Stimulated activated CD4-positive, alpha-beta T cell treated with anti-CD3 and anti-CD28 coated beads, Interleukin-2, amount 100 ng/mL, for 4 hours (primary cell): ENCODE measurements around the gene GRIFIN.

Source experiments
- DNase-seq: peaks from one replicate; pipeline ENCODE4 v3.0.0-alpha.2; 2020; ENCODE audit warnings: low read depth

GRIFIN gene

DNA sequence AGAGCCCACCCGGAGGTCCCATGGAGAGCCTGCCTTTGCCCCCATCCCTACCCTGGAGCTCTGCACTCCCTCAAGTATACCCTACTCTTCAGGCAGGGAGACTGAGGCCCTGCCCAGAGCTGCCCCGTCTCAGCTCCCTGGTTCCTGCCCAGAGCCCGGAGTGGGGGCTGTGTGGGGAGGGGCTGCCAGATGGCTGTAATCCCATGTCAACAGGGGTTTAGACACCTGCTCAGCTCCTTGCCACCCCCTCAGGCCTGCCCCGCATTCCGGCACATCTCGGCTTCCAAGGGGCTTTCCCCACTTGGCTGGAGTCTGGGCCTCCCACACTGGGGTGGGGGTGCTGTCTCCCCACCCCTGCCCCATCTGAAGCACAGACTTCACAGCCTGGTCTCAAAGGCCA, 22.5 kb upstream of the GRIFIN start:
- DNase-seq = no peak

GRCh38 chr7:2497500-2498336, 21.5 kb upstream of the GRIFIN start:
- DNase-seq = no peak

- no peak for DNase-seq
Observed at GRCh38 chr7:2497065-2497464, 20.9 kb upstream of the GRIFIN start.

GRCh38 chr7:2496375-2496774, 20.2 kb upstream of the GRIFIN start:
- DNase-seq = no peak

- no peak for DNase-seq
Observed at GRCh38 chr7:2495418-2496299, 19.5 kb upstream of the GRIFIN start.

- DNase-seq = no peak
Observed at GRCh38 chr7:2494191-2495130, 18.3 kb upstream of the GRIFIN start.

DNA sequence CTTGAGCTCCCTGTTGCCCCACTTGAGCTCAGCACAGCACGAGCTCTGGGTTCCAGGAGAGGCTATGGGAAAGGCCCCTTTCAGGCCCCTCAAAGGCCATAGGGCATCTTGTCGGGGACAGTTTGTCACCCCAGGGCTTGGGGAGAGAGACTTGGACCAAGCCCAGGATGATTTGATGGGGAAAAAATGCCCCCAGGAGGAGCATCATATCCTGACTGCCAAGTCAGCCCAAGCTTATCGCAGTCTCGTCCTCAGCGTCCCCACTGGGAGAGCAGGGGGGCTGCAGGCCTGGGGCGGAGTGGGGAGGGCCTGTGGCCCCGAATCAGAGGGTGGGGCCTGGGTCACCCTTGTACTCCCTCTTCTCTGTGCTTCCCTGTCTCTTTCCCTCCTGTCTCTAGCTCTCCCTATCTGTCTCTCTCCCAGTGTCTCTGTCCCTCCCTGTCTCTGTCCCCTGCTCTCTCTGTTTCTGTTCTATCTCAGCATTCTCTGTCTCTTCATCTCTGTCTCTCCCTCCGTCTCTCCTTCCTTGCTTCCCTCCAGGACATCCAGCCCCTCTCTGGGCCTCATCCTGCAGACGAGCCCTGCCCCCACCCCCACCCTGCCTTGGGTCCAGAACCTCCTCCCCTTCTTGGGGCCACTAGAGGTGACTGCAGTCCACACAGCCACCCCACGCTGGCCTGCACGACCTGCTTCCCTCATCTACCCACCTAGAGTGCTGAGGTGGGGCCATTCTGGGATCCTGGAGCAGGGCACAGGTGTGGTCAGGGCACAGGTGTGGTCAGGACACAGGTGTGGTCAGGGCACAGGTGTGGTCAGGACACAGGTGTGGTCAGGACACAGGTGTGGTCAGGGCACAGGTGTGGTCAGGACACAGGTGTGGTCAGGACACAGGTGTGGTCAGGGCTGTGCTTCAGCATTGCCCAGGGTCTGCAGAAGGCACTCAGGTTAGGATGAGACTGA, 17.3 kb upstream of the GRIFIN start:
- no peak for DNase-seq

DNA sequence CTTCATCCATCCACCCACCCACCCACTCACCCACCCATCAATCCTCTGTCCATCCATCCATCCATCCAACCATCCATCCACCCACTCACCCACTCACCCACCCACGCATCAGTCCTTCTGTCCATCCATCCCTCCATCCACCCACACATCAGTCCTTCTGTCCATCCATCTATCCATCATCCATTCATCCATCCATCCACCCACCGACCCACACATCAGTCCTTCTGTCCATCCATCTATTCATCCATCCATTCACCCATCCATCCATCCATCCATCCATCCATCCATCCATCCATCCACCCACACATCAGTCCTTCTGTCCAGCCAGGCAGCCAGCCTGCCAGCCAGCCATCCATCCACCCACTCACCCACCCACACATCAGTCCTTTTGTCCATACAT, 15.8 kb upstream of the GRIFIN start:
- DNase-seq = no peak

DNA sequence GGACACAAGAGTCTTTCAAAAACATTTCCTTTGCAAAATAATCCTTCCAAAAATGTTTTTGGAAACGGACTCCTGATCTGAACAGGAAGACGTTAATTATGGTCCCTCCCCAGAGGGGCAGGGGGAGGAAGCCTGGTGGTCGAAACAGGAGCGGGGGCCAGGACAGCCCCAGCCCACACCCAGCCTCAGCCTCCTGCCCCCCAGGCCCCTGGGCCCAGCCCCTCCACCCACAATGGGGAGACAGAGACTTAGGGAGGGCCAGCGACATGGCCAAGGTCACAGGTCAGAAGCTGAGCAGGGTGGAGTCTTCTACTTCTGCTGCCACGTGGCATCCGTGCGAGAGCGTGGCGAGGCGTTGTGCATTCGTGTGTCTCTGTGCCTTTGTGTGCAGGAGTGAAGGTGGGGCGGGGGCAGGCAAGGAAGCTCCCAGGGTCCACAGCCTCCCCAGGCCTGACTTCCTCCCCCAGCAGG, 14.0 kb upstream of the GRIFIN start:
- DNase-seq = no peak

DNA sequence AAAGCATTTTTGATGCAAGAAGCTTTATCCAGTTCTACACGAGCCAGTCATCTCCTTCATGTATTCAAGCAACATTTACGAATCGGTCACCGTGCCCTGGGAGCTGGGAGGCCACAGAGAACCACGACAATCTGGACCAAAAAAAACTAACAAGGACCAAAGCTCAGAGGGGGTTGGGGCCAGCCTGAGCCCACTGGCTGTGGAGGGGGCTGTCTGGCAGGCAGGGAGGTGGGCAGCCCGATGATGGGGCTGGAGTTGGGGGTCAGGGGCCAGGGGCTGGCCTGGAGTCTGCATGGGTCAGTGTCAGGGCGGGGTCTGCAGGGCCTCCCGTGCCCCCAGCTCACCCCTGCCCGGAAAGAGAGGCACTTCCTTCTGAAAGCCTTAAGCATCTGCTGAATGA, 12.5 kb upstream of the GRIFIN start:
- DNase-seq = no peak

- no peak for DNase-seq
Observed at GRCh38 chr7:2488272-2488645, 12.1 kb upstream of the GRIFIN start.

DNA sequence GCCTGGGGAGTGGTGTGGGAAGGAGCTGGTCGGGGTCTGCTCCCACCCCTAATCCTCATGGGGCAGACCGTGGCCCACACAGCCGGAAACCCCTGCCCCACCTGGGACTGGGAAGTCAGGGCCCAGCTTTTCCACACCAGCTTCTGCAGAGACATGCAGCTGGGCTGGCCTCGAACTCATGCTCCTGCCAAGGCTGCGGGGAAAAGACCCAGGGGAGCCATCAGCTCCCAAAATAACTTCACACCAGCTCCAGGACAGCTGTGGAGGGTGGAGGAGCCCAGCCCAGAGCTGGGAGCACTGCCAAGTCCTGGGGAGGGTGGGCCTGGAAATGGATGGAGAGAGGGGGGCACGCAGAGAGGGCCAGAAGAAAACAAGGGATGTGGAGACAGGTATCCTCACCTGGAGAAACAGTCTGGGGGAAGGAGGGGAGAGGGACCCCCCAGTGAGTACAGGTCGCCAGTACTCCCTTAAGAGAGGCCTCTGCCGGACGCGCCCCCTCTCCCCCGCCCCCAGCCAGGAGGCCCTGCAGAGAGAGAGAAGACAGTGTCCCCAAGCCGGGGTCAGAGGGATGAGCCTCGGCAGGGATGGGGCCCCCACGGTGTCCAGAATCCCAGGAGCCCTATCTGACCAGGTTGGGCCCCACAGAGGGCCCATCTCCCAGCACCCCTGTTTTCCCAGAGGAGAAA, 11.5 kb upstream of the GRIFIN start:
- no peak for DNase-seq

GRCh38 chr7:2484868-2485267, 8.7 kb upstream of the GRIFIN start:
- no peak for DNase-seq

- no peak for DNase-seq
Observed at GRCh38 chr7:2483494-2483893, 7.3 kb upstream of the GRIFIN start.

GRCh38 chr7:2482725-2483451, 6.7 kb upstream of the GRIFIN start:
- no peak for DNase-seq

GRCh38 chr7:2481195-2481594, 5.0 kb upstream of the GRIFIN start:
- no peak for DNase-seq

- DNase-seq = no peak
Observed at GRCh38 chr7:2480070-2480408, 3.8 kb upstream of the GRIFIN start.

DNA sequence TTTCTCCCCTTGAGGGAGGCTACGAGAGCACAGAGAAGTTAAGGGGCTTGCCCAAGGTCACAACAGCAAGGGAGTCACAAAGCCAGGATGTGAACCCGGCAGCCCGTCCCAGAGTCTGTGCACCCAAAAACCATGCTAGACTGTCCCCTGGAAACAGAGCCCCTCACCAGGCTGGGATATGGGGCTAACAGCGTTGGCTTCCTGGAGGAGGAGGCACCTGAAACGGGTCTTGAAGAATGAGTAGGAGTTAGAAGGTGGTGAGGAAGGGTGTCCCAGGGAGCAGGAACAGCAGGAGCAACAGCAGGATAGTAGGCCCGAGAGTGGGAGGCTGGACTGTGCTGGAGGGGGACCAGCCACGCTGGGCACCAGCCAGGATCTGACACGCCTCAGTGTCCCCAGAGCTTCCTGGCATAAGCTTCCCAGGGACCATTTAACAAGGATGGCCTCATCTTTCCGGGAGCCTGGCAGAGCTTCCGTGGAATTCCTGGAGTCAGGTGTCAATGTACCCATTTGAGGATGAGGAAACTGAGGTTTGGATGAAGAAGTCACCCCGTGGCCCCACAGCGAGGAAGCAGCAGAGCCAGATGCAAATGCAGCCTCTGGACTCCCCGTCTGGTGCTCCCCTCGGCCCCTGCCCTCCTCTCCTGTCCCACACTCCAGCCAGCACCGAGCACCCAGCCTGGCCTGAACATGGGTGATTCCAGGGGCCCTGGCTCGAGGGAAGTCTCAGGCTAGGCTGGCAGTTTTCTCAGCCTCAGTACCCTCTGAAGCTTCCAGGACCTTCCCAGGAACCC, 3.3 kb upstream of the GRIFIN start:
- DNase-seq = no peak

DNA sequence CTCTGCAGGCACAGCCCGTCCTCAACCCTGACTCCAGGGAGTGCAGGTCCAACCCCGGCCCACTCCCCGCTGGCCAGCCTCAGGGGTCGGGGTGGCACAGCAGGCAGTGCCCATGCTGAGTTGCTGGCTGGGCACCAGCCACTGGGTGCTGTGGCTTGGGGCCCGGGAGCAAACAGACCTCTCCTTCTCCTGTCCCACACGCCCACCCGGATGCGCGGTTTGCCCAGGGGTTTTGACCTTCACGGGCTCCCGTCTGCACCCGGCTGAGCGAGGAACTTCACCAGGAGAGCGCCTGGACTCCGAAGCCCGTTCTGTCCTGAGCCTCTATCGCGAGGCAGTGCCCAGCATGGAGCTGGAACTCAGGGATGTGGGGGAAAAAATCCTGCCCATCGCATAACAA, 2.6 kb upstream of the GRIFIN start:
- no peak for DNase-seq
